Left ventricle myocardium inferior (tissue), 1 donor: ENCODE measurements around the gene PTGIS. TPM values are rescaled to one million over a fixed set of nuclear protein-coding genes. Genes with fewer than 3 reads are reported as not detected.
A peak's percentile ranks its signal among the peaks of the same experiment; 100 is the strongest.

Experiments
- DNase-seq: peaks from one replicate; pipeline ENCODE4 v3.0.0-alpha.2; 2020
- H3K27ac ChIP-seq: fragments of 200-600 bp; replicated peaks from 2 replicates; pipeline ENCODE4 v1.8.0; 2021
- H3K27me3 ChIP-seq: fragments of 200-600 bp; 2 replicates; pipeline ENCODE4 v1.8.0; 2021; ENCODE audit warnings: low read depth
- H3K36me3 ChIP-seq: fragments of 200-600 bp; 2 replicates; pipeline ENCODE4 v1.8.0; 2021
- H3K4me1 ChIP-seq: fragments of 200-600 bp; 2 replicates; pipeline ENCODE4 v1.8.0; 2021
- H3K4me3 ChIP-seq: fragments of 200-600 bp; 2 replicates; pipeline ENCODE4 v1.8.0; 2021; ENCODE audit warnings: mild to moderate bottlenecking, moderate library complexity
- H3K9me3 ChIP-seq: fragments of 200-600 bp; replicated peaks from 2 replicates; pipeline ENCODE4 v1.8.0; 2021
- CTCF ChIP-seq: fragments of 200-600 bp; IDR thresholded peaks from 2 replicates; pipeline ENCODE4 v1.8.0; 2021; ENCODE audit warnings: antibody characterized with exemption, mild to moderate bottlenecking, borderline replicate concordance
- intact Hi-C: fragments of 100-400 bp; cut with micrococcal nuclease; formaldehyde crosslinking; loops from one replicate; pipeline ENCODE4 v1.11.0; 2022
- total RNA-seq: library from RNA; stranded (reverse); fragmentation: NEBNext Ultra II Directional; extraction: Animal tissue kit (Norgen Biotek cat#: 25700); gene quantifications from one replicate; pipeline ENCODE4 v1.2.1, GENCODE V29; 2021
- donor health status: DM: no; HTN: yes; CAD: no; lungs with severe emphysema.

PTGIS gene
- total RNA-seq, 1 donor from 2014 or later: 26.3 TPM

DNA sequence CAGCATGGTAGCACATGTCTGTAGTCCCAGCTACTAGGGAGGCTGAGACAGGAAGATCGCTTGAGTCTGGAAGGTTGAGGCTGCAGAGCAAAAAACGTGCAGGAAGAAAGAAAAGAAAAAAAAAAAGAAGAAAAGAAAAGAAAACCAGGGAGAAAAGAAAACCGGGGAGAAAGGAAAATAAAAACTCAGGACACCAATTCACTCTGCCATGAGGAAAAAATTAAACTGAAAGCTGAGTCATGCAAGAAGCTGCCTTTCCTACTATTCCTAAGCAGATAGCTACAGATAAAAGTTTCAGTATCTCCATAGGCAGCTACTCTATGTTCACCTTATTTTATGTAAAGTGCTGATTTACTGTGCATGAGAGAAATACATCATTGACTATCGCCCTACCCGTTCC, 10.5 kb downstream of the PTGIS start:
- Histone ChIP-seq H3K27ac (peak overlapping the region; percentile 38), H3K4me1 (peaks cover 27% of the 10 kb centered on the region), H3K27me3 (peaks cover 24% of the 10 kb centered on the region), H3K9me3 (no peaks in the 10 kb centered on the region), H3K4me3 (peak overlapping the region; percentile 6), H3K36me3 (no peaks in the 10 kb centered on the region)
- DNase-seq: no peak
- intact Hi-C loops: no loop called here
- no peak for TF ChIP-seq CTCF

- TF ChIP-seq CTCF: no peak
- peaks cover 21% of the 10 kb centered on the region for H3K27me3 ChIP-seq
- no peaks in the 10 kb centered on the region for H3K36me3 ChIP-seq
- intact Hi-C loops: no loop called here
- H3K9me3 ChIP-seq: no peaks in the 10 kb centered on the region
- DNase-seq: no peak
- peak overlapping the region; percentile 38 for H3K27ac ChIP-seq
- H3K4me1 ChIP-seq: peaks cover 26% of the 10 kb centered on the region
- no peak overlapping the region for H3K4me3 ChIP-seq
These were observed 11.3 kb downstream of the PTGIS start for GRCh38 chr20:49556621-49557020.

GRCh38 chr20:49549801-49550551, 18.0 kb downstream of the PTGIS start:
- TF ChIP-seq CTCF: no peak
- Histone ChIP-seq H3K4me1 (peaks cover 14% of the 10 kb centered on the region), H3K27ac (no peak overlapping the region), H3K36me3 (peaks cover 5% of the 10 kb centered on the region), H3K27me3 (no peaks in the 10 kb centered on the region), H3K9me3 (no peaks in the 10 kb centered on the region), H3K4me3 (no peak overlapping the region)
- intact Hi-C loops: no loop called here
- DNase-seq: no peak

DNA sequence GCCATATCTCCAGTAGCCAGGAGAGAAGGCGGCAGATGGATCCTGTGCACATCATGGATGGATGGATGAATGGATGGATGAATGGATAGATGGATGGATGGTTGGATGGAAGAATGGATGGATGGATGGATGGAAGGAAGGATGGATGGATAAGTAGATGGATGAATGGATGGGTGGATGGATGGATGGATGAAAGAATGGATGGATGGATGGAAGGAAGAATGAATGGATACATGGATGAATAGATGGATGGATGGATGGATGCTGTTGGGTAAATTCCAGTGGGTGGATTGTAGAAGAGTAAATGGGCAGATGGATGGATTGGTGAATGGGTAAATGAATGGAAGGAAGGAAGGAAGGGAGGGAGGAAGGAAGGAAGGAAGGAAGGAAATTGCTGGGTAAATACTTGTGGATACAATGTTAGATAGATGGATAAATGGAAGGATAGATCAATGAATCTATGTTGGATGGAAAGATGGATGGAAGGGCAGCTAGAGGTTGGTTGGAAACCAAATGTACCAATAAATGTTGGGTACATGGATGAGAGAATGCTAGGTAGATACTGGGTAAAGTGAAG, 19.5 kb downstream of the PTGIS start:
- Histone ChIP-seq H3K4me3 (no peak overlapping the region), H3K4me1 (peaks cover 14% of the 10 kb centered on the region), H3K36me3 (peaks cover 6% of the 10 kb centered on the region), H3K27me3 (no peaks in the 10 kb centered on the region), H3K27ac (no peak overlapping the region), H3K9me3 (no peaks in the 10 kb centered on the region)
- intact Hi-C loops: no loop called here
- DNase-seq: no peak
- TF ChIP-seq CTCF: no peak

GRCh38 chr20:49545572-49545971, 22.4 kb downstream of the PTGIS start:
- no peak for TF ChIP-seq CTCF
- H3K36me3 ChIP-seq: peaks cover 9% of the 10 kb centered on the region
- no peaks in the 10 kb centered on the region for H3K9me3 ChIP-seq
- no peaks in the 10 kb centered on the region for H3K4me1 ChIP-seq
- no peak for DNase-seq
- H3K27ac ChIP-seq: no peak overlapping the region
- intact Hi-C loops: no loop called here
- H3K4me3 ChIP-seq: no peak overlapping the region
- no peaks in the 10 kb centered on the region for H3K27me3 ChIP-seq
